Upper lobe of right lung (tissue), 1 donor: Measurements from ENCODE around the gene IP6K3. TPM values are rescaled to one million over a fixed set of nuclear protein-coding genes. Genes with fewer than 3 reads are reported as not detected.

Experiments used
- ATAC-seq: fragments of 200-7000 bp; cut with Tn5 transposase; one replicate; pipeline ENCODE4 v1.9.1; 2020; ENCODE audit warnings: mild to moderate bottlenecking, moderate library complexity
- DNase-seq: peaks from one replicate; pipeline ENCODE4 v3.0.0-alpha.2; 2020
- H3K27ac ChIP-seq: fragments of 200-600 bp; one replicate; pipeline ENCODE4 v1.8.0; 2022
- H3K27me3 ChIP-seq: fragments of 200-600 bp; one replicate; pipeline ENCODE4 v1.8.0; 2022; ENCODE audit warnings: mild to moderate bottlenecking
- H3K36me3 ChIP-seq: fragments of 200-600 bp; one replicate; pipeline ENCODE4 v1.8.0; 2022
- H3K4me1 ChIP-seq: fragments of 200-600 bp; one replicate; pipeline ENCODE4 v1.8.0; 2022
- H3K4me3 ChIP-seq: fragments of 200-600 bp; one replicate; pipeline ENCODE4 v1.8.0; 2022; ENCODE audit warnings: mild to moderate bottlenecking
- H3K9me3 ChIP-seq: fragments of 200-600 bp; one replicate; pipeline ENCODE4 v1.8.0; 2022
- CTCF ChIP-seq: fragments of 200-600 bp; IDR thresholded peaks from one replicate; pipeline ENCODE4 v1.8.0; 2022; ENCODE audit warnings: antibody characterized with exemption
- intact Hi-C: fragments of 100-400 bp; cut with DNase I; formaldehyde crosslinking; loops from one replicate; pipeline ENCODE4 v1.11.0; 2022
- total RNA-seq: library from RNA; stranded (reverse); fragmentation: NEBNext Ultra II Directional; extraction: Animal tissue kit (Norgen Biotek cat#: 25700); gene quantifications from one replicate; pipeline ENCODE4 v1.2.1, GENCODE V29; 2021
- donor health status: DM: no; HTN: yes; CAD: no; lungs with severe emphysema.

IP6K3 gene
- total RNA-seq, 1 donor from 2014 or later, result 4.6 TPM

DNA sequence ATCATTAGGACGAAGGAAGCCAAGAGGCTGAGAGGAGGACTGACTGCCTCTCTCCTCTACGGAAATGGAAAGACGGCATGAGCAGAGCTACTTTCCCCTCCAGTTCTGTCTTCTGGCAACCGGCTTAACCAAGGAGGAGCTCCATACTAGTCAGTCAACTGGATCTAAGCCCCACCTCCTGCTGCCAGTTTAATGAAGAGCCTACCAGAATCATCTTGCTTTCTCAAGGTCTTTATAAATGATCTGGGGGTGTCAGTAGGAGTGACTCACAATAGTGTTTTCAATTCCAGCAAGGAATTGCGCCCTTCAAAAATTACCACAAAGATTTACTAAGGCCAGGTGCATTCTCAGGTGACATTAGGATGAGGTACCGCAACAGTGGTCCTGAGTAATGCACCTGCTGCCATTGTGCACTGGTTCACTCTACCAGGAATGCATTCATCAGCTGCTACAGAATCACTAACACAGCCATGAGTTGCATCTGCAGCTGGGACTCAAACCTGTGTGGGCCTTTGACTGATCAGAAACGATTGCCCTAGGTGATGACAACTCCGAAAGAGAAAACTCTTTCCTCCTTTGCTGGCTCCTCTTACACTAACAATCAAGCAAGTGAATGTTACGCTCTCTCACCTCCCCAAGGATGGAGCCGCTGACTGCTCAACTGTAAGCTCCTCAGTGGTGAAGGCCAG, 38.0 kb downstream of the IP6K3 start:
- Histone ChIP-seq H3K27ac (no peak overlapping the region), H3K9me3 (no peaks in the 10 kb centered on the region), H3K27me3 (no peaks in the 10 kb centered on the region), H3K36me3 (no peaks in the 10 kb centered on the region), H3K4me1 (peaks cover 8% of the 10 kb centered on the region), H3K4me3 (no peak overlapping the region)
- intact Hi-C loops, result no loop called here
- no peak for TF ChIP-seq CTCF
- ATAC-seq, result no peak
- DNase-seq, result peak; percentile 3

DNA sequence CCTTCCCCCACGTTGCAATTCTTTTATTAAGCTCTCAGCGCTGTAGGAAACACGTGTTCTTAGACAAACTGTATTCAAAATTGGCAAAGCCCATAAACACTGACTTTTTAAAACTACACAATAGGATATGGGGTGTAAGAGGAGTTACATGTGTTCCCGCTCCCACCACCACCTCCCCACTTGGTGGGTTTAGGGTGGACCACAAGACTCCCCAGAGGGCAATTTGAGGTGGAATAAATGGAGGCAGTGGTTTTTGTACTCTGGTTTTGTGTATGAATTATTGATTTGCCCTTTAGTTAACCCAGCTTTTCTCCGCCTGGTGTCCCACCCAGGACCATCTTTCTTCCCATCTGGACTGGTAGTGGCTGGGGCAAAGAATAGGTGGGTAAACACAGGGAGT, 38.9 kb downstream of the IP6K3 start:
- H3K4me1 ChIP-seq, result peaks cover 8% of the 10 kb centered on the region
- ATAC-seq (no peak), DNase-seq (no peak)
- no peaks in the 10 kb centered on the region for H3K27me3 ChIP-seq
- TF ChIP-seq CTCF, result no peak
- intact Hi-C loops, result no loop called here
- no peaks in the 10 kb centered on the region for H3K36me3 ChIP-seq
- H3K27ac ChIP-seq, result no peak overlapping the region
- H3K9me3 ChIP-seq, result no peaks in the 10 kb centered on the region
- no peak overlapping the region for H3K4me3 ChIP-seq

- Histone ChIP-seq H3K4me1 (peaks cover 8% of the 10 kb centered on the region), H3K27ac (no peak overlapping the region), H3K27me3 (no peaks in the 10 kb centered on the region), H3K9me3 (no peaks in the 10 kb centered on the region), H3K4me3 (no peak overlapping the region), H3K36me3 (no peaks in the 10 kb centered on the region)
- intact Hi-C loops, result no loop called here
- TF ChIP-seq CTCF, result no peak
- ATAC-seq (no peak), DNase-seq (peak; percentile 46)
These were observed 40.6 kb downstream of the IP6K3 start for GRCh38 chr6:33705955-33706725.

DNA sequence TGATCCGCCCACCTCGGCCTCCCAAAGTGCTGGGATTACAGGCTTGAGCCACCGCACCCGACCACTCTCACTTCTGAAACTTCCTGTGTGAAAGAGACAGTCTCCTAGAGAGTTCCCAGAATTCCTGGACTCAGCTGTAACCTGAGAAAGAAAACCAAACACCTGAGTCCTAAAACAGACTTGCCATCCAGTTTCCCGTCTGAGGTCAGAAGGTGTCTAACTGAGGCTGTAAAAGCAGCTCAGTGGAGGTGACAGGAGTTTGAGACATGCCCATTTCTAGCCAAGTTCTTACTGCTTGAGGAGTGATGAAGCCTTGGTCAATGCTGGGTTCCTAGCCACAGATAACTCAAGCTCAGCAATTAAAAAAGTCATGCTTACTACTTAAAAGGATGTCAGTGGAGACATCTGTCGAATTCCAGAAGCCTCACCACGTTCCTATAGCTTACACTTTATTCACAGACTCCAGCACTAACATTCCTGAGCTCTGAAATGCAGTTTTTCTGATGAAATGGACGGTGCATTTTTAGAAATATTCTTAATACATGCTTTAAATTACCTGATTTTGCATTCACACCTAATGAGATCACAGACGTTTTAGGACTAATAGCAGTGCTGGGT, 41.3 kb downstream of the IP6K3 start:
- Histone ChIP-seq H3K4me3 (no peak overlapping the region), H3K36me3 (no peaks in the 10 kb centered on the region), H3K9me3 (no peaks in the 10 kb centered on the region), H3K27me3 (no peaks in the 10 kb centered on the region), H3K27ac (no peak overlapping the region), H3K4me1 (peaks cover 3% of the 10 kb centered on the region)
- no peak for DNase-seq
- TF ChIP-seq CTCF, result no peak
- intact Hi-C loops, result no loop called here
- ATAC-seq, result no peak

GRCh38 chr6:33704215-33705066, 42.3 kb downstream of the IP6K3 start:
- intact Hi-C loops, result no loop called here
- Histone ChIP-seq H3K27ac (no peak overlapping the region), H3K4me3 (no peak overlapping the region), H3K4me1 (peaks cover 8% of the 10 kb centered on the region), H3K9me3 (no peaks in the 10 kb centered on the region), H3K27me3 (no peaks in the 10 kb centered on the region), H3K36me3 (peaks cover 3% of the 10 kb centered on the region)
- DNase-seq (peak; percentile 63), ATAC-seq (peak; percentile 2)
- no peak for TF ChIP-seq CTCF
